Natural killer cell treated with Interleukin-12 subunit alpha and Interleukin-12 subunit beta and Interleukin-15 and Interleukin-18, amount 100 ng/mL, for 72 hours (primary cell): ENCODE results near the gene C20orf173. TPM values are rescaled to one million over a fixed set of nuclear protein-coding genes. Genes with fewer than 3 reads are reported as not detected.

Experiments
- ATAC-seq, 2 donors: fragments of 150-1000 bp; cut with Tn5 transposase in 1 of 2; sonication (Bioruptor Pico), chemical (Tn5 transposase) in 1 of 2; 2 replicates each; pipeline ENCODE4 v1.10.0; 2021
- DNase-seq: peaks from one replicate; pipeline ENCODE4 v3.0.0; 2022; ENCODE audit warnings: low spot score
- H3K27ac Mint-ChIP-seq, 2 donors: 1 replicate in 1 of 2; 2 replicates in 1 of 2; pipeline ENCODE4 v1.8.0; 2022; ENCODE audit warnings: mixed read lengths in 2 of 2, mild to moderate bottlenecking in 1 of 2, moderate library complexity in 1 of 2
- H3K27me3 Mint-ChIP-seq, 2 donors: 1 replicate in 1 of 2; 2 replicates in 1 of 2; pipeline ENCODE4 v1.8.0; 2022; ENCODE audit warnings: mixed read lengths in 2 of 2
- H3K36me3 Mint-ChIP-seq: one replicate; pipeline ENCODE4 v1.8.0; 2022; ENCODE audit warnings: mixed read lengths
- H3K4me1 Mint-ChIP-seq, 2 donors: 1 replicate in 1 of 2; 2 replicates in 1 of 2; pipeline ENCODE4 v1.8.0; 2022; ENCODE audit warnings: low read depth in 2 of 2, mixed read lengths in 2 of 2, mild to moderate bottlenecking in 1 of 2
- H3K4me3 Mint-ChIP-seq: one replicate; pipeline ENCODE4 v1.8.0; 2022; ENCODE audit warnings: mixed read lengths
- H3K9me3 Mint-ChIP-seq: 2 replicates; pipeline ENCODE4 v1.8.0; 2022; ENCODE audit warnings: mixed read lengths
- total RNA-seq, 2 donors: library from RNA; stranded (reverse); gene quantifications; one replicate each; pipeline ENCODE4 v1.2.3, GENCODE V29; 2022

C20orf173 gene
- total RNA-seq, result not detected

- Mint-ChIP-seq H3K27ac (peak within 1 kb of the TSS in 1 of 2 donors; percentile 47), H3K4me1 (no peaks in the 10 kb centered on the region), H3K4me3 (no peak within 1 kb of the TSS), H3K9me3 (no peaks in the 10 kb centered on the region), H3K36me3 (no peaks in the 10 kb centered on the region), H3K27me3 (no peaks in the 10 kb centered on the region)
- DNase-seq, result no peak
- ATAC-seq, result peak in 1 of 2 donors; percentile 32
Measured at GRCh38 chr20:35529552-35529951, at the start of gene C20orf173. Gene C20orf173 (minus strand): TSS chr20:35529652. CDS start chr20:35529373, 279 bp downstream.

GRCh38 chr20:35579196-35579595 is 49.7 kb upstream of the C20orf173 start:
- ATAC-seq, result no peak
- Mint-ChIP-seq H3K36me3 (no peaks in the 10 kb centered on the region), H3K9me3 (no peaks in the 10 kb centered on the region), H3K27ac (no peak overlapping the region), H3K4me1 (no peaks in the 10 kb centered on the region), H3K4me3 (no peak overlapping the region), H3K27me3 (peaks cover 0 to 6% of the 10 kb centered on the region in 2 donors)
- DNase-seq, result no peak

GRCh38 chr20:35578469-35578868 is 49.0 kb upstream of the C20orf173 start:
- H3K9me3 Mint-ChIP-seq, result no peaks in the 10 kb centered on the region
- ATAC-seq (no peak), DNase-seq (no peak)
- peaks cover 0 to 6% of the 10 kb centered on the region in 2 donors for H3K27me3 Mint-ChIP-seq
- no peak overlapping the region for H3K4me3 Mint-ChIP-seq
- no peaks in the 10 kb centered on the region for H3K4me1 Mint-ChIP-seq
- no peaks in the 10 kb centered on the region for H3K36me3 Mint-ChIP-seq
- H3K27ac Mint-ChIP-seq, result no peak overlapping the region

- no peak for DNase-seq
- H3K27me3 Mint-ChIP-seq, result peaks cover 0 to 6% of the 10 kb centered on the region in 2 donors
- H3K4me1 Mint-ChIP-seq, result no peaks in the 10 kb centered on the region
- peaks cover 7% of the 10 kb centered on the region for H3K36me3 Mint-ChIP-seq
- H3K27ac Mint-ChIP-seq, result no peak overlapping the region
- no peak overlapping the region for H3K4me3 Mint-ChIP-seq
- ATAC-seq, result no peak
- H3K9me3 Mint-ChIP-seq, result no peaks in the 10 kb centered on the region
Measured at GRCh38 chr20:35576816-35577215, 47.4 kb upstream of the C20orf173 start.

- Mint-ChIP-seq H3K36me3 (peaks cover 7% of the 10 kb centered on the region), H3K27me3 (peaks cover 0 to 6% of the 10 kb centered on the region in 2 donors), H3K4me1 (no peaks in the 10 kb centered on the region), H3K9me3 (no peaks in the 10 kb centered on the region), H3K27ac (no peak overlapping the region), H3K4me3 (no peak overlapping the region)
- ATAC-seq (no peak), DNase-seq (no peak)
Measured at GRCh38 chr20:35575958-35576357, 46.5 kb upstream of the C20orf173 start.

GRCh38 chr20:35572838-35573237 is 43.4 kb upstream of the C20orf173 start:
- Mint-ChIP-seq H3K4me1 (no peaks in the 10 kb centered on the region), H3K4me3 (no peak overlapping the region), H3K9me3 (no peaks in the 10 kb centered on the region), H3K27me3 (peaks cover 0 to 6% of the 10 kb centered on the region in 2 donors), H3K36me3 (peaks cover 7% of the 10 kb centered on the region), H3K27ac (no peak overlapping the region)
- DNase-seq (no peak), ATAC-seq (no peak)

GRCh38 chr20:35571555-35571954 is 42.1 kb upstream of the C20orf173 start:
- H3K9me3 Mint-ChIP-seq, result no peaks in the 10 kb centered on the region
- no peak for ATAC-seq
- H3K27me3 Mint-ChIP-seq, result peaks cover 6 to 7% of the 10 kb centered on the region in 2 donors
- no peaks in the 10 kb centered on the region for H3K4me1 Mint-ChIP-seq
- H3K4me3 Mint-ChIP-seq, result no peak overlapping the region
- peaks cover 7% of the 10 kb centered on the region for H3K36me3 Mint-ChIP-seq
- no peak for DNase-seq
- no peak overlapping the region for H3K27ac Mint-ChIP-seq

- Mint-ChIP-seq H3K4me3 (no peak overlapping the region), H3K9me3 (no peaks in the 10 kb centered on the region), H3K4me1 (no peaks in the 10 kb centered on the region), H3K36me3 (peaks cover 7% of the 10 kb centered on the region), H3K27me3 (peaks cover 3 to 7% of the 10 kb centered on the region in 2 donors), H3K27ac (no peak overlapping the region)
- ATAC-seq, result no peak
- no peak for DNase-seq
Measured at GRCh38 chr20:35568645-35569044, 39.2 kb upstream of the C20orf173 start.

- peak; percentile 20 for DNase-seq
- peaks cover 2 to 5% of the 10 kb centered on the region in 2 donors for H3K4me1 Mint-ChIP-seq
- no peak overlapping the region for H3K4me3 Mint-ChIP-seq
- peaks cover 3 to 7% of the 10 kb centered on the region in 2 donors for H3K27me3 Mint-ChIP-seq
- no peaks in the 10 kb centered on the region for H3K36me3 Mint-ChIP-seq
- H3K9me3 Mint-ChIP-seq, result no peaks in the 10 kb centered on the region
- ATAC-seq, result no peak
- H3K27ac Mint-ChIP-seq, result no peak overlapping the region
Measured at GRCh38 chr20:35564905-35565304, 35.5 kb upstream of the C20orf173 start.

GRCh38 chr20:35563834-35564233 is 34.4 kb upstream of the C20orf173 start:
- no peaks in the 10 kb centered on the region for H3K9me3 Mint-ChIP-seq
- no peak overlapping the region for H3K4me3 Mint-ChIP-seq
- peaks cover 2 to 5% of the 10 kb centered on the region in 2 donors for H3K4me1 Mint-ChIP-seq
- no peak for DNase-seq
- no peak for ATAC-seq
- no peak overlapping the region for H3K27ac Mint-ChIP-seq
- peaks cover 3 to 7% of the 10 kb centered on the region in 2 donors for H3K27me3 Mint-ChIP-seq
- no peaks in the 10 kb centered on the region for H3K36me3 Mint-ChIP-seq

GRCh38 chr20:35562541-35563110 is 33.2 kb upstream of the C20orf173 start:
- H3K4me1 Mint-ChIP-seq, result peaks cover 2 to 5% of the 10 kb centered on the region in 2 donors
- no peak overlapping the region for H3K27ac Mint-ChIP-seq
- peaks cover 3 to 6% of the 10 kb centered on the region in 2 donors for H3K27me3 Mint-ChIP-seq
- no peaks in the 10 kb centered on the region for H3K36me3 Mint-ChIP-seq
- ATAC-seq, result peak in 1 of 2 donors; percentile 7
- DNase-seq, result peak; percentile 3
- no peaks in the 10 kb centered on the region for H3K9me3 Mint-ChIP-seq
- no peak overlapping the region for H3K4me3 Mint-ChIP-seq

GRCh38 chr20:35561671-35562070 is 32.2 kb upstream of the C20orf173 start:
- Mint-ChIP-seq H3K4me3 (no peak overlapping the region), H3K9me3 (no peaks in the 10 kb centered on the region), H3K27me3 (no peaks in the 10 kb centered on the region), H3K4me1 (peaks cover 2 to 5% of the 10 kb centered on the region in 2 donors), H3K36me3 (no peaks in the 10 kb centered on the region), H3K27ac (peak overlapping the region in 1 of 2 donors; percentile 59)
- ATAC-seq, result no peak
- DNase-seq, result peak; percentile 38

GRCh38 chr20:35561268-35561667 is 31.8 kb upstream of the C20orf173 start:
- Mint-ChIP-seq H3K4me1 (peaks cover 2 to 5% of the 10 kb centered on the region in 2 donors), H3K4me3 (no peak overlapping the region), H3K27ac (peak overlapping the region in 1 of 2 donors; percentile 59), H3K9me3 (no peaks in the 10 kb centered on the region), H3K27me3 (no peaks in the 10 kb centered on the region), H3K36me3 (no peaks in the 10 kb centered on the region)
- DNase-seq (no peak), ATAC-seq (peak; percentile 15 to 52)

- Mint-ChIP-seq H3K9me3 (no peaks in the 10 kb centered on the region), H3K27ac (no peak overlapping the region), H3K4me1 (peaks cover 2 to 5% of the 10 kb centered on the region in 2 donors), H3K36me3 (no peaks in the 10 kb centered on the region), H3K4me3 (no peak overlapping the region), H3K27me3 (no peaks in the 10 kb centered on the region)
- ATAC-seq (no peak), DNase-seq (no peak)
Measured at GRCh38 chr20:35560541-35560940, 31.1 kb upstream of the C20orf173 start.

GRCh38 chr20:35560105-35560511 is 30.7 kb upstream of the C20orf173 start:
- Mint-ChIP-seq H3K36me3 (no peaks in the 10 kb centered on the region), H3K9me3 (no peaks in the 10 kb centered on the region), H3K4me3 (no peak overlapping the region), H3K4me1 (peaks cover 2 to 5% of the 10 kb centered on the region in 2 donors), H3K27me3 (no peaks in the 10 kb centered on the region), H3K27ac (no peak overlapping the region)
- ATAC-seq, result no peak
- DNase-seq, result peak; percentile 13
